Measurements from ENCODE around the gene CFAP299.

CFAP299 gene

DNA sequence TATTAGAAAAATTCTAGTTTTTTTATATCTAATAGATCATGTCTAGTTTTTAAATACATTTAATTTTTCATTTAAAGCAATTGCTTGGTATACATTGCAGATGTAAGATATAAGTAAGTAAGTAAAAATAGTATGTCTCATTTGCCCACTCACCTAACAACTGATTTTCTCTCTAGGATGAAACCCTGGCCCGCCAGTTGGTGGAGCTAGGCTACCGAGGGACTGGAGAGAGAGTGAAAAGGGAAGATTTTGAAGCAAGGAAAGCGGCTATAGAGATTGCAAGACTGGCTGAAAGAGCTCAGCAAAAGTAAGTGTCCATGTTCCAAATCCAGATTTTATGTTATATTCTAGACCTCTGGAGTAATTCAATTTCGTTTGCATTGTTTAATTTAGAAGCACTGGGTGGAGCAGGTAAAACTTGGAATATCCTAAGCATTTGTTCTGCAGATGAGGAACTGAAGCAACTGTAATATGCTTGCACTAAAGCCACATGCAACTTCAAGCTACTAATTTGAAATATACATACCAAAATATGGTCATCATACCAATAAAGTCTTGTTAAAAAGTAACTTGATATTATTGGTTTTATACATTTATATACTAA, 27.1 kb downstream of the CFAP299 start:
- peak; percentile 21 for DNase-seq (ENCODE audit: low spot score)
- ChIA-PET POLR2A (ENCODE audit: low non-redundant PET) (no interaction called here), CTCF (interaction anchor here (0.6 to 1.6 kb wide), 15 partner anchors 14 to 930 kb away, joined by 3 to 15 read pairs (median 3); no protein-coding TSS in a partner anchor)
- no peak overlapping the region for H3K27ac ChIP-seq
- TF ChIP-seq, protein P1, sequence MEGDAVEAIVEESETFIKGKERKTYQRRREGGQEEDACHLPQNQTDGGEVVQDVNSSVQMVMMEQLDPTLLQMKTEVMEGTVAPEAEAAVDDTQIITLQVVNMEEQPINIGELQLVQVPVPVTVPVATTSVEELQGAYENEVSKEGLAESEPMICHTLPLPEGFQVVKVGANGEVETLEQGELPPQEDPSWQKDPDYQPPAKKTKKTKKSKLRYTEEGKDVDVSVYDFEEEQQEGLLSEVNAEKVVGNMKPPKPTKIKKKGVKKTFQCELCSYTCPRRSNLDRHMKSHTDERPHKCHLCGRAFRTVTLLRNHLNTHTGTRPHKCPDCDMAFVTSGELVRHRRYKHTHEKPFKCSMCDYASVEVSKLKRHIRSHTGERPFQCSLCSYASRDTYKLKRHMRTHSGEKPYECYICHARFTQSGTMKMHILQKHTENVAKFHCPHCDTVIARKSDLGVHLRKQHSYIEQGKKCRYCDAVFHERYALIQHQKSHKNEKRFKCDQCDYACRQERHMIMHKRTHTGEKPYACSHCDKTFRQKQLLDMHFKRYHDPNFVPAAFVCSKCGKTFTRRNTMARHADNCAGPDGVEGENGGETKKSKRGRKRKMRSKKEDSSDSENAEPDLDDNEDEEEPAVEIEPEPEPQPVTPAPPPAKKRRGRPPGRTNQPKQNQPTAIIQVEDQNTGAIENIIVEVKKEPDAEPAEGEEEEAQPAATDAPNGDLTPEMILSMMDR (conservative IDR thresholded peaks at IDR 0.05; ENCODE audit: low read depth) = peak; percentile 45

- H3K27ac ChIP-seq = no peak overlapping the region
- CTCF ChIA-PET = interaction anchor here (0.6 to 1.3 kb wide), 5 partner anchors 171 to 1441 kb away, joined by 3 to 4 read pairs (median 3); no protein-coding TSS in a partner anchor
- TF ChIP-seq, protein P1 (conservative IDR thresholded peaks at IDR 0.05; ENCODE audit: low read depth) = peak; percentile 35
- peak; percentile 70 for DNase-seq (ENCODE audit: low spot score)
- POLR2A ChIA-PET (ENCODE audit: low non-redundant PET) = no interaction called here
These were observed 30.4 kb downstream of the CFAP299 start for GRCh38 chr4:80365928-80366327.

- no peak for DNase-seq (ENCODE audit: low spot score)
- TF ChIP-seq, protein P1 (conservative IDR thresholded peaks at IDR 0.05; ENCODE audit: low read depth) = no peak
- ChIA-PET POLR2A (ENCODE audit: low non-redundant PET) (no interaction called here), CTCF (no interaction called here)
- no peak overlapping the region for H3K27ac ChIP-seq
These were observed 32.2 kb downstream of the CFAP299 start for GRCh38 chr4:80367737-80368136.

DNA sequence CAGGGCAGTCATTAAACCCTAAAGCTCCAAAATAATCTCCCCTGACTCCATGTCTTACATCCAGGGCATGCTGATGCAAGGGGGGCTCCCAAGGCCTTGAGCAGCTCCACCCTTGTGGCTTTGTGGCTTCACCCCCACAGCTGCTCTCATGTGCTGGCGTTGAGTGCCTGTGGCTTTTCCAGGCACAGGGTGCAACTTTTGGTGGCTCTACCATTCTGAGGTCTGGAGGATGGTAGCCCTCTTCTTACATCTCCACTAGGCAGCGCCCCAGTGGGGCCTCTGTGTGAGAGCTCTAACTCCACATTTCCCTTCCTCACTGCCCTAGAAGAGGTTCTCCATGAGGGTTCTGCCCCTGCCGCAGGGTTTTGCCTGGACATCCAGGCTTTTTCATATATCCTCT, 35.1 kb downstream of the CFAP299 start:
- ChIA-PET CTCF (no interaction called here), POLR2A (ENCODE audit: low non-redundant PET) (no interaction called here)
- H3K27ac ChIP-seq = no peak overlapping the region
- TF ChIP-seq, protein P1 (conservative IDR thresholded peaks at IDR 0.05; ENCODE audit: low read depth) = no peak
- DNase-seq (ENCODE audit: low spot score) = no peak

DNA sequence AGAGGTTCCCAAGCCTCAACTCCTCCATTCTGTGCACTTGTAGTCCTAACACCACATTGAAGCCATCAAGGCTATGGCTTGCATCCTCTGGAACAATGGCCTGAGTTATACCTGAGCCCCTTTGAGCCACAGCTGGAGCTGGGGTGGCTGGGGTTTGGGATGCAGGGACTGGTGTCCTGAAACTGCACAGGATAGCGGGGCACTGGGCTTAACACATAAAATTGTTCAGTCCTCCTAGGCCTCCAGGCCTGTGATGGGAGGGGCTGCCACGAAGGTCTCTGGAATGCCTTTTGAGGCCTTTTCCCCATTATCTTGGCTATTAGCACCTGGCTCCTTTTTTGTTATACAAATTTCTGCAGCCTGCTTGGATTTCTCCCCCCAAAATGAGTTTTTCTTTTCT, 35.5 kb downstream of the CFAP299 start:
- ChIA-PET POLR2A (ENCODE audit: low non-redundant PET) (no interaction called here), CTCF (no interaction called here)
- H3K27ac ChIP-seq = no peak overlapping the region
- no peak for DNase-seq (ENCODE audit: low spot score)
- TF ChIP-seq, protein P1 (conservative IDR thresholded peaks at IDR 0.05; ENCODE audit: low read depth) = no peak

GRCh38 chr4:80374180-80374579, 38.6 kb downstream of the CFAP299 start:
- TF ChIP-seq, protein P1 (conservative IDR thresholded peaks at IDR 0.05; ENCODE audit: low read depth) = no peak
- POLR2A ChIA-PET (ENCODE audit: low non-redundant PET) = no interaction called here
- no peak for DNase-seq (ENCODE audit: low spot score)
- CTCF ChIA-PET = no interaction called here
- no peak overlapping the region for H3K27ac ChIP-seq
